ENCODE measurements around the gene SLC12A7. TPM values are rescaled to one million over a fixed set of nuclear protein-coding genes. Genes with fewer than 3 reads are reported as not detected.

Gene SLC12A7
- total RNA-seq, 2 experiments from 2014 or later = 14.0 to 14.6 TPM

GRCh38 chr5:1077491-1078020 is 34.3 kb downstream of the SLC12A7 start:
- H3K4me1 Mint-ChIP-seq = peaks cover 2% of the 10 kb centered on the region
- H3K9me3 Mint-ChIP-seq = no peaks in the 10 kb centered on the region
- DNase-seq = no peak
- H3K4me3 Mint-ChIP-seq = no peak overlapping the region
- H3K27ac Mint-ChIP-seq = no peak overlapping the region
- H3K36me3 Mint-ChIP-seq = peaks cover 8% of the 10 kb centered on the region
- no peaks in the 10 kb centered on the region for H3K27me3 Mint-ChIP-seq

- Mint-ChIP-seq H3K9me3 (no peaks in the 10 kb centered on the region), H3K36me3 (peaks cover 8% of the 10 kb centered on the region), H3K4me3 (no peak overlapping the region), H3K4me1 (peaks cover 2% of the 10 kb centered on the region), H3K27me3 (no peaks in the 10 kb centered on the region), H3K27ac (no peak overlapping the region)
- no peak for DNase-seq
Observed at GRCh38 chr5:1077026-1077425, 34.8 kb downstream of the SLC12A7 start.

GRCh38 chr5:1076406-1076805 is 35.5 kb downstream of the SLC12A7 start:
- Mint-ChIP-seq H3K27ac (no peak overlapping the region), H3K36me3 (peaks cover 8% of the 10 kb centered on the region), H3K27me3 (no peaks in the 10 kb centered on the region), H3K4me3 (no peak overlapping the region), H3K4me1 (peaks cover 2% of the 10 kb centered on the region), H3K9me3 (no peaks in the 10 kb centered on the region)
- DNase-seq = no peak

- H3K36me3 Mint-ChIP-seq = peaks cover 5% of the 10 kb centered on the region
- no peaks in the 10 kb centered on the region for H3K4me1 Mint-ChIP-seq
- H3K4me3 Mint-ChIP-seq = no peak overlapping the region
- no peaks in the 10 kb centered on the region for H3K27me3 Mint-ChIP-seq
- no peaks in the 10 kb centered on the region for H3K9me3 Mint-ChIP-seq
- no peak overlapping the region for H3K27ac Mint-ChIP-seq
- no peak for DNase-seq
Observed at GRCh38 chr5:1075931-1076330, 35.9 kb downstream of the SLC12A7 start.

- no peak overlapping the region for H3K27ac Mint-ChIP-seq
- H3K27me3 Mint-ChIP-seq = no peaks in the 10 kb centered on the region
- H3K9me3 Mint-ChIP-seq = no peaks in the 10 kb centered on the region
- no peak overlapping the region for H3K4me3 Mint-ChIP-seq
- peaks cover 2% of the 10 kb centered on the region for H3K36me3 Mint-ChIP-seq
- no peak for DNase-seq
- no peaks in the 10 kb centered on the region for H3K4me1 Mint-ChIP-seq
Observed at GRCh38 chr5:1075555-1075881, 36.3 kb downstream of the SLC12A7 start.

- no peak overlapping the region for H3K4me3 Mint-ChIP-seq
- H3K4me1 Mint-ChIP-seq = no peaks in the 10 kb centered on the region
- DNase-seq = no peak
- H3K27me3 Mint-ChIP-seq = no peaks in the 10 kb centered on the region
- H3K36me3 Mint-ChIP-seq = peaks cover 2% of the 10 kb centered on the region
- no peaks in the 10 kb centered on the region for H3K9me3 Mint-ChIP-seq
- no peak overlapping the region for H3K27ac Mint-ChIP-seq
Observed at GRCh38 chr5:1074816-1075554, 36.9 kb downstream of the SLC12A7 start.

- Mint-ChIP-seq H3K4me3 (no peak overlapping the region), H3K9me3 (no peaks in the 10 kb centered on the region), H3K4me1 (no peaks in the 10 kb centered on the region), H3K27ac (no peak overlapping the region), H3K27me3 (no peaks in the 10 kb centered on the region), H3K36me3 (peaks cover 2% of the 10 kb centered on the region)
- no peak for DNase-seq
Observed at GRCh38 chr5:1074226-1074625, 37.6 kb downstream of the SLC12A7 start.

- Mint-ChIP-seq H3K9me3 (no peaks in the 10 kb centered on the region), H3K27ac (no peak overlapping the region), H3K4me3 (no peak overlapping the region), H3K27me3 (no peaks in the 10 kb centered on the region), H3K36me3 (peaks cover 1% of the 10 kb centered on the region), H3K4me1 (no peaks in the 10 kb centered on the region)
- no peak for DNase-seq
Observed at GRCh38 chr5:1073239-1074102, 38.4 kb downstream of the SLC12A7 start.

GRCh38 chr5:1069720-1070088 is 42.2 kb downstream of the SLC12A7 start:
- no peak for DNase-seq
- Mint-ChIP-seq H3K9me3 (no peaks in the 10 kb centered on the region), H3K4me1 (no peaks in the 10 kb centered on the region), H3K27me3 (no peaks in the 10 kb centered on the region), H3K4me3 (no peak overlapping the region), H3K27ac (no peak overlapping the region), H3K36me3 (no peaks in the 10 kb centered on the region)

- no peaks in the 10 kb centered on the region for H3K27me3 Mint-ChIP-seq
- H3K27ac Mint-ChIP-seq = no peak overlapping the region
- H3K4me3 Mint-ChIP-seq = no peak overlapping the region
- no peak for DNase-seq
- no peaks in the 10 kb centered on the region for H3K9me3 Mint-ChIP-seq
- no peaks in the 10 kb centered on the region for H3K4me1 Mint-ChIP-seq
- no peaks in the 10 kb centered on the region for H3K36me3 Mint-ChIP-seq
Observed at GRCh38 chr5:1068895-1069719, 42.8 kb downstream of the SLC12A7 start.

GRCh38 chr5:1068204-1068894 is 43.5 kb downstream of the SLC12A7 start:
- Mint-ChIP-seq H3K4me3 (no peak overlapping the region), H3K27ac (no peak overlapping the region), H3K36me3 (no peaks in the 10 kb centered on the region), H3K9me3 (no peaks in the 10 kb centered on the region), H3K27me3 (no peaks in the 10 kb centered on the region), H3K4me1 (no peaks in the 10 kb centered on the region)
- no peak for DNase-seq

GRCh38 chr5:1067141-1068121 is 44.4 kb downstream of the SLC12A7 start:
- Mint-ChIP-seq H3K4me1 (no peaks in the 10 kb centered on the region), H3K9me3 (no peaks in the 10 kb centered on the region), H3K27ac (no peak overlapping the region), H3K36me3 (no peaks in the 10 kb centered on the region), H3K27me3 (no peaks in the 10 kb centered on the region), H3K4me3 (no peak overlapping the region)
- DNase-seq = no peak

GRCh38 chr5:1066676-1067075 is 45.2 kb downstream of the SLC12A7 start:
- Mint-ChIP-seq H3K4me1 (no peaks in the 10 kb centered on the region), H3K36me3 (no peaks in the 10 kb centered on the region), H3K4me3 (no peak overlapping the region), H3K27me3 (no peaks in the 10 kb centered on the region), H3K9me3 (no peaks in the 10 kb centered on the region), H3K27ac (no peak overlapping the region)
- DNase-seq = no peak
